GM18511 (cell line): ENCODE data around the gene ADAMTSL1.

Experiments
- ATAC-seq: cut with Tn5 transposase; IDR thresholded peaks from one replicate; pipeline ENCODE4 v1.9.1; 2021; ENCODE audit warnings: mild to moderate bottlenecking, moderate library complexity; ENCODE audit not compliant: unreplicated experiment

The ADAMTSL1 gene

DNA sequence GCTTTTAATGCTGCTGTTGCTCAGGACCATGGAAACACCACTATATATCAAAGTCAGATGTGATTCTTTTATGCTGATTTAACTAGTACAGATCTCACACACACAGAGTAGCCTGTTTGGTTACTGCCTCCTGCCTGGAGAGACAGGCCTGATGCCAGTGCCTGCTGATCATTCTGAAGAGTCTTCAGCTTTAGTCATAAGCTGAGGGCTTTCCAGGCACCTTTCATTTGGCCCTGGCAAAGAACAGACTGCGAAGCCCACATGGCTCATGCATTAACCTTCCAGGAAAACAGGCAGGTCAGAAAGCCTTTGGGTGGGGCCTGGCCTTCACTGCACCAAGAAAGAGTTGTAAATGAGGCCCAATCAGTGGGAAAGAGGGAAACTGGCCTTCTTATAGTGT lies 414.3 kb downstream of the ADAMTSL1 start:
- no peak for ATAC-seq

DNA sequence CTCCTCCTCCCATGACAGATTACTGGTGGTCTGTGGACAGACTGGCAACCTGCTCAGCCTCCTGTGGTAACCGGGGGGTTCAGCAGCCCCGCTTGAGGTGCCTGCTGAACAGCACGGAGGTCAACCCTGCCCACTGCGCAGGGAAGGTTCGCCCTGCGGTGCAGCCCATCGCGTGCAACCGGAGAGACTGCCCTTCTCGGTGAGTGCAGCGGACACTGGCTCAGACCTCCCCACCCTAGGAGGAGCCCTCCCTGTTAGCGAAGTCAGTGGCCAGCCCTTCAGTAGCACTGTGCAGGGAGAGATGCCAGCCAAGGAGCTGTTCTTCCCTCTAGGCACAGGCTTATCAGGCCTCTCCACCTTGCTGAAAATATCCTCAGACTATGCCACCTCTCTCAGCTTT lies 415.6 kb downstream of the ADAMTSL1 start:
- no peak for ATAC-seq

DNA sequence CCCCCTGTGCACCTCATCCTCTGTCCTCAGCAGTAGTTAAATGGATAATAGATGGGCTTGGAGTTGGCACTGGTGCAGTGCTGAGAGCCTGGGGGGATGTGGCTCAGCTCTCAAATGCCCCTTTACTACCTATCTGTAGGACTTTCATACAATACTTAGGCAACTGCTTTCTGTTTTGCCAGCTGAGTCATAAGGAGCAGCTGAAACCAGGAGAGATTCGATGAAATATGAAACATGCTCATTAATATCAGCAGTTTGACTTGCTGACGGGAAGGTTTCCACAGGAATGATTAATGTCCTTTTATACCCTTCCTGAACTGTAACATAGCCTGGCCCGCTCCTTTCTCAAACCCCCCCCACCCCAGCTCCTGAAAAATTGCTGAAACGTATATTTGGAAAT lies 416.4 kb downstream of the ADAMTSL1 start:
- peak; percentile 89 for ATAC-seq

DNA sequence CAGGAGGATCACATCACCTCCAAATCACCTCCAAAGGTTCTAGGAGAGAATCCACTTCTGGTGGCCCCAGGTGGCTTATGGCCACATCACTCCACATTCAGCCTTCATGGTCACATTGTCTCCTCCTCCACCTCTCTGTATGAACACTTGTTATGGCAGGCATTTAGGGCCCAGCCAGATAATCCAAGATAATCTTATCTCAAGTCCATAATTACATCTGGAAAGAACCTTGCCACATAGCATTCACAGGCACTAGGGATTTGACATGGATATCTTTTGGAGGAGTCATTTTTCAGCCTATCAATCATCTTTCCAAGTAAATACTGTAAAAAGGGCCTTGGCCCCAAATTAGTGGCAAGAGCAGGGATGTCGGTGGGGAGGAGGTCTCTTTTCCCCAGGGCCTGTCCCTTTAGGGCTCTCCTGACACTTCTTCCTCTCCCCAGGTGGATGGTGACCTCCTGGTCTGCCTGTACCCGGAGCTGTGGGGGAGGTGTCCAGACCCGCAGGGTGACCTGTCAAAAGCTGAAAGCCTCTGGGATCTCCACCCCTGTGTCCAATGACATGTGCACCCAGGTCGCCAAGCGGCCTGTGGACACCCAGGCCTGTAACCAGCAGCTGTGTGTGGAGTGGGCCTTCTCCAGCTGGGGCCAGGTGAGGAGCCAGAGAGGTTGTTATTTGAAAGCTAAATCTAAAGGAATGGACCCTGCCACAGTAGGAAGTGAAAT lies 418.2 kb downstream of the ADAMTSL1 start:
- ATAC-seq = no peak

DNA sequence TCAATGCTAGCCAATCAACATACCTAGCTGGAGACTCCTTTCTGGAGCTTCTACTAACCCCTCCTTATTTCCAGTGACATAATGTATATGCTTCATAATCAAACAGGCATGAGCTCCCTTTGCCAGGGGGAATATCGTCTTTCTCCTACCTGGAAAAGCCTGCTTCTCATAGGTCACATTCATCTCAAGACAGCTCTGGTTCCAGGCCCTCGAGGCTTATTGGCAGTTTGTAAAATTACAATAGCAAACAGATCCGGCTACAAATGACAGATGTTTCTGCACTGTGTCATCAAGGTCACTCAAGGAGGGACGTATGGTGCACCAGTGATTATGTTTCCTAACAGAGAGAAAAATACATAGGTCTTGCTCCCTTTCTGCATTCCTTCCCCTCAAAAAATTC lies 419.1 kb downstream of the ADAMTSL1 start:
- no peak for ATAC-seq

DNA sequence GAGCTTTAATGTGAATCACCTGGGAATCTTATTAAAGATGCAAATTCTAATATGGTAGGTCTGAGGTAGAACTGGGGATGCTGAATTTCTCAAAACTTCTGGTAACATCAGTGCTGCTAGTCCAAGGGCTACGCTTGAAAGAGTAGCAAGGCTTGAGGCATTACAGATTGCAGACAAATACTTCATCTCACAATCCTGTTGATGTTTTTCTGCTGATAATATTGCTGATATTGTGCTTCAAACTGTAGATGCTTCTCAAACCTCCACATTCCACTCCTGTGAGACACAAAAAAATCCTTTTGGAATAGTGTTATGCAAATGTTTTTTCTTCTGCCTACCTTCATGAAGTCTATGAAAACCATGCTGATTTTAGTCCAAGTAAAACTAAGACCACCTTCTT lies 419.5 kb downstream of the ADAMTSL1 start:
- no peak for ATAC-seq

DNA sequence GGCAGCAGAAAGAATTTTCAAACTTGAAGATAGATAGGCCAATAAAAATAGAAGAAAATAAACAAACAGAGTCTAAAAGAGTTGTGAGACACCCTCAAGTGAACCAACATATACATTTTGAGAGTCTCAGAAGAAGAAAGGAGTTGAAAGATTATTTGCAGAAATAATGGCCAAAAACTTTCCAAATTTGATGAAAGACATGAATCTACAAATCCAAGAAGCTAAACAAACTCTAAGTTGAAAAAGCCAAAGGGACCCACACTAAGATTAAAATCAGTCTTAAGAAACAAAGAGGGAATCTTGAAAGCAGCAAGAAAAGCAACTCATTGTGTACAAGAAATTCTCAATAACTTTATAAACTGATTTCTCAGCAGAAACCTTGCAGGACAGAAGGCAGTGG lies 422.1 kb downstream of the ADAMTSL1 start:
- ATAC-seq = no peak

DNA sequence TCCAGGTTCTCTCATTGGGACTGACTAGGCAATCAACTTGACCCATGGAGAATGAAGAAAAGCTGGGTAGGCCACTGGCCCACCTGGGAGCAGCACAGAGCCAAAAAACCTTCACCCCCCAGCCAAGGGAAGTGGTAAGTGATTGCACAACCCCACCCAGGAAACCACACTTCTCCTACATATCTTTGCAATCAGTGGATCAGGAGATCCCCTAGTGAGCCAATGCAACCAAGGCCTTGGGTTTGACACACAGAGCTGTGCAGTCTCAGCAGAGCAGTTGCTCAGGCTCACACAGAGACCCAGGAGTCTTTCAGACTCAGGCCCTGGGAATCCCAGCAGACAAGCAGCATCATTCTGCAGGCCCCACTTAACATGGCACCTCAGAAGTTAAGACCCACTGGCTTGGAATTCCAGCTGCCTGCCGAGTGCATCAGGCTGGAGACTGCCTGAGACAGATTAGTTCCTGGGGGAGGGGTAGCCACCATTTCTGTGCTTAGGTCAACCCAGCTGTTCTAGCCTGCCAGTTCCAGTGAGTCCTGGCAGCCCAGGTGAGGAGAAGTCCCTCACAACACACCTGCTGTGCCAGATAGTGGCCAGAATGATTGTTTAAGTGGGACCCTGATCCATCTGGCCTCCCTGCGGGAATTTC lies 422.7 kb downstream of the ADAMTSL1 start:
- ATAC-seq = no peak

DNA sequence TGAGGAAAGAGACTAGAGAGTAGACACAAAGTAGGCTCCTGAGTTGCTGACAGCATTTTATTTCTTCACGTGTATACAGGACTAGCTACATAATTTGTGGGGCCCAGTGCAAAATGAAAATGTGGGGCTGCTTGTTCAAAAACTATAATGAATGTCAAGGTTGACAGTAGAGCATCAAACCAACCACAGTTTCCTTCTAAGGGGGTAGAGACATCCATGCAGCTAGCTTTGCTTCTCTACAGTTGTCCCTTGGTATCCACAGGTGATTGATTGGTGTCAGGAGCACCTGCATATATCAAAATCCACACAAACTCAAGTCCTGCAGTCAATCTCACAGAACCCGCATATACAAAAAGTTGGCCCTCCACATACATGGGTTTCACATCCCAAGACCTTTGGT lies 429.5 kb downstream of the ADAMTSL1 start:
- ATAC-seq = no peak

- no peak for ATAC-seq
These were observed 431.3 kb downstream of the ADAMTSL1 start for GRCh38 chr9:18905028-18905882.

GRCh38 chr9:18905883-18906629 lies 432.1 kb downstream of the ADAMTSL1 start:
- ATAC-seq = no peak

DNA sequence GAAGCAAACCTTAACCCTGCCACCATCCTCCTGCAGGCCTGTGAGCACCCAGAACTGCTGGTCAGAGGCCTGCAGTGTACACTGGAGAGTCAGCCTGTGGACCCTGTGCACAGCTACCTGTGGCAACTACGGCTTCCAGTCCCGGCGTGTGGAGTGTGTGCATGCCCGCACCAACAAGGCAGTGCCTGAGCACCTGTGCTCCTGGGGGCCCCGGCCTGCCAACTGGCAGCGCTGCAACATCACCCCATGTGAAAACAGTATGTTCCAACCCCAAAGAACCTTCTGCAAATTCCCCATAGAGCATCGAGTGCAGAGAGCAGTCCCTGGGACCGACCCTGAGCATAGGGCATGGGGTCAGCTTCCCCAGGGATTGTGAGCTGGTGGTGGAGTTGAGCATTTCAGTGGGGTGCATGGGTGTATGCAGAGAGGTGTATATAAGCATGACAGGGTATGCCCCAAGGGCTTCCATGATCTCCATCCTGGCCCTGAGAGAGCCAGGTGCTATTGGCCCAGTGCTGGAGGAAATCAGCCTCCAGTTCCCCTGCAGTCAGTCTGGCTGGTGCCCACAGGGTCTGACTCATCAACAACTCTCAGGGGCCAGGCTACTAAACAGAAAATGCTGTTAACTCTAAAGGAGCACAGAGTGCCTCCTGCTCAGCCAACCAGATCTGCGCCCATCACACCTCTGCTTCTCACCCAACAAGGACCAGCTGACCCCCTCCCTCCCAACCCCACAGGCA lies 432.9 kb downstream of the ADAMTSL1 start:
- ATAC-seq = peak; percentile 73

DNA sequence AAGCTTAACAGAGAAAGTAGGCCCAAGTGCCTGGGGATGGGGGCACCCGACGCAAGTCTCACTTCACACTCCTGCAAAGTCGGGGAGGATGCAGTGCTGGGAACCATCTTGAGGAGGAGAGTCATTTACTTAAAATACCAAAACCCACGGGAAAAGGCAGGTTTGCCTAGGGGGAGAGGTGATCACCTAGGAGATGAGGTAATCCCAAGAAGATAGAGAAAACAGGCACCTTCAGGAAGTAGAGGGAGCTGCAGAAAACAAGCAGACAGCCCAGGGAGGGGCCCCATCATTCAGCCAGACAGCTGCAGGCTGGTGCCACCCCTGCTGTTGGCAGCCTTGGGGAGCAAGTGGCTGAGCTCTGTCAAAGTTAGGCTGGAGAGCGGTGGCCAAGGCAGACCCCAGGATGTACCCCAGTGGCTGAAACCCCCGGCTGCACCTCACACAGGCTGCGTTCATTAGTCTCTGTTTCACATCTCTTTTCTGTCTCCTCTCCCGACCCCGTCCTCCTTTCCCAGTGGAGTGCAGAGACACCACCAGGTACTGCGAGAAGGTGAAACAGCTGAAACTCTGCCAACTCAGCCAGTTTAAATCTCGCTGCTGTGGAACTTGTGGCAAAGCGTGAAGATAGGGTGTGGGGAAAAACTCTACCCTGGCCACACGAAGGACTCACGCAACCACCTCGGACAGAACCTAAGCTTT lies 434.1 kb downstream of the ADAMTSL1 start:
- no peak for ATAC-seq

- ATAC-seq = no peak
These were observed 435.4 kb downstream of the ADAMTSL1 start for GRCh38 chr9:18909140-18910018.

- ATAC-seq = no peak
These were observed 436.5 kb downstream of the ADAMTSL1 start for GRCh38 chr9:18910435-18910834.

DNA sequence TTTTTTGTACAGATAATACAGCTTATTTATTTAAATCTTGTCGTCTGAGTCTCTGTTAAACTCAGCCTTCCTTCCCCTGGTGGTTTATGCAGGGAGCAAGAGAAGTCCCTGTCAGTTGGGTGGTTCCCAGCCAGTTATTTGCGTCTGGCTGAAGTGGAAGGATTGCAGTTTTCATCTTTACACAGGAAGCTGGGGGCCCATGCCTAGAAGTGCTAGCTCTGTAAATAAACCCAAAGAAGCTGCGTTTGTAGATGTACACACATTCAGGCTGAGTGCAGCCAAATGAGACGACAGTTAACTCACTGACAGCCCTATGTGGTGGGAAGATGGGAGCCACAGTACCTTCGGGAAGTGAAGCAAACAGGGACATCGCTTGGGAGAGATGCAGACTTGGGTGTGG lies 437.0 kb downstream of the ADAMTSL1 start:
- ATAC-seq = no peak

GRCh38 chr9:18911714-18912342 lies 437.9 kb downstream of the ADAMTSL1 start:
- ATAC-seq = no peak
